Measurements from ENCODE around the gene MLYCD.

DNA sequence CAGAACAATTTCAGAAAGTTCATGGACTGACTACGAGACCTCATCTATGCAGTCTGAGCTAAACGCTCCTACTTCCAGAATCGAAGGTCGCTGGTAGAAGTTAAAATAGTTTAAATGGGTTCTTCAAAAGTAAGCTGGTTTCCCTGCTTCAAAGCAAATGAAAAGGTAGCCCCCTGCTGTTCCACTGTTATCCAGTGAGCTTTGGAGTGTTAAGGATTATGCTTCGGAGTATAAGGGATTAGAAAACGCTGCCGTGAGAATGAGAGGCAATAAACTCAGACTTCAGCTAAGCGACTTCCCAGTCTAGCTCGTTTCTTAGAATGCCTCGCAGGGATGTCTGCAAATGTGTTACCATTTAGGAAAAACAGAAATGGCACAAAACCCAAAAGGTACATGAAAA, 12.4 kb downstream of the MLYCD start:
- TF ChIP-seq CTCF (IDR thresholded peaks at IDR 0.05; ENCODE audit: low read length) = no peak
- no peak for TF ChIP-seq EZH2 (optimal IDR thresholded peaks at IDR 0.05; ENCODE audit: low read depth, low read length)
- no peak for TF ChIP-seq EZH2phosphoT487 (IDR thresholded peaks at IDR 0.05; ENCODE audit: low read length)

All from MM.1S (cell line).